ENCODE measurements around the gene EIF2A. TPM values are rescaled to one million over a fixed set of nuclear protein-coding genes. Genes with fewer than 3 reads are reported as not detected.

EIF2A gene
- total and polyA plus RNA-seq, 2 of the 13 experiments (the other 11 are each of a cell fraction or from before 2014, with no cell fraction given), result 124 to 139 TPM

DNA sequence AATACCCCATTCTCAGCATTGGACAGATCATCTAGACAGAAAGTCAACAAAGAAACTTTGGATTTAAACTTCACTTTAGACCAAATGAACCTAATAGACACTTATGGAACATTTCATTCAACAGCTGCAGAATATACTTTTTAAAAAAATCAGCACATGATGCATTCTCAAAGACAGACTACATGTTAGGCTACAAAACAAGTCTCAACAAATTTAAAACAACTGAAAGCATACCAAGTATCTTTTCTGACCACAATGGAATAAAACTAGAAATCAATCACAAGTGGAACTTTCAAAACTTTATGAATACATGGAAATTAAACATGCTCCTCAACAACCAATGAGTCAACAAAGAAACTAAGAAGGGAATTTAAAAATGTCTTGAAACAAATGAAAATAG lies 38.2 kb upstream of the EIF2A start (continued):
- TF ChIP-seq, protein P1, sequence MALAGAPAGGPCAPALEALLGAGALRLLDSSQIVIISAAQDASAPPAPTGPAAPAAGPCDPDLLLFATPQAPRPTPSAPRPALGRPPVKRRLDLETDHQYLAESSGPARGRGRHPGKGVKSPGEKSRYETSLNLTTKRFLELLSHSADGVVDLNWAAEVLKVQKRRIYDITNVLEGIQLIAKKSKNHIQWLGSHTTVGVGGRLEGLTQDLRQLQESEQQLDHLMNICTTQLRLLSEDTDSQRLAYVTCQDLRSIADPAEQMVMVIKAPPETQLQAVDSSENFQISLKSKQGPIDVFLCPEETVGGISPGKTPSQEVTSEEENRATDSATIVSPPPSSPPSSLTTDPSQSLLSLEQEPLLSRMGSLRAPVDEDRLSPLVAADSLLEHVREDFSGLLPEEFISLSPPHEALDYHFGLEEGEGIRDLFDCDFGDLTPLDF (CRISPR knock-in tag; IDR thresholded peaks at IDR 0.05), result no peak
- no peak for TF ChIP-seq ZSCAN25 (CRISPR knock-in tag; IDR thresholded peaks at IDR 0.05)

DNA sequence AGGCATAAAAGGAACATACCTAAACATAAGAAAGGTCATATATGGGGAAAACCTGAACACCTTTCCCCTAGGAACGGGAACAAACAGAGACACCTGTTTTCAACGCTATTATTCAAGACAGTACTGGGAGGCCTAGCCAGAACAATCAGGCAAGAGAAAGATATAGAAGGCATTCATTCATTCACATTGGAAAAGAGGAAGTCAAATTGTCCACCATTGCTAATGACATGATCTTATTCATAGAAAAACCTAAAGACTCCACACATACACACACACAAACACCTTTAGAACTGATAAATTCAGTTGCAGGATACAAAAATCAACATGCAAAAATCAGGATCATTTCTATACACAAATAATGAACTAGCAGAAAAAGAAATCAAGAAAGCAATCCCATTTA lies 36.8 kb upstream of the EIF2A start:
- POLR2A ChIA-PET, result no interaction called here
- TF ChIP-seq ZNF609 (CRISPR knock-in tag; IDR thresholded peaks at IDR 0.05; ENCODE audit: borderline replicate concordance) (no peak), CBX2 (IDR thresholded peaks at IDR 0.05; ENCODE audit: low read depth, low read length) (no peak), CBX2 (CRISPR knock-in tag; IDR thresholded peaks at IDR 0.05; ENCODE audit: low read depth) (no peak), ZNF468 (CRISPR knock-in tag; IDR thresholded peaks at IDR 0.05) (no peak), TBX3 (IDR thresholded peaks at IDR 0.05; ENCODE audit: borderline replicate concordance) (no peak), ZNF205 (CRISPR knock-in tag; IDR thresholded peaks at IDR 0.05) (no peak)
- TF ChIP-seq, protein P2, sequence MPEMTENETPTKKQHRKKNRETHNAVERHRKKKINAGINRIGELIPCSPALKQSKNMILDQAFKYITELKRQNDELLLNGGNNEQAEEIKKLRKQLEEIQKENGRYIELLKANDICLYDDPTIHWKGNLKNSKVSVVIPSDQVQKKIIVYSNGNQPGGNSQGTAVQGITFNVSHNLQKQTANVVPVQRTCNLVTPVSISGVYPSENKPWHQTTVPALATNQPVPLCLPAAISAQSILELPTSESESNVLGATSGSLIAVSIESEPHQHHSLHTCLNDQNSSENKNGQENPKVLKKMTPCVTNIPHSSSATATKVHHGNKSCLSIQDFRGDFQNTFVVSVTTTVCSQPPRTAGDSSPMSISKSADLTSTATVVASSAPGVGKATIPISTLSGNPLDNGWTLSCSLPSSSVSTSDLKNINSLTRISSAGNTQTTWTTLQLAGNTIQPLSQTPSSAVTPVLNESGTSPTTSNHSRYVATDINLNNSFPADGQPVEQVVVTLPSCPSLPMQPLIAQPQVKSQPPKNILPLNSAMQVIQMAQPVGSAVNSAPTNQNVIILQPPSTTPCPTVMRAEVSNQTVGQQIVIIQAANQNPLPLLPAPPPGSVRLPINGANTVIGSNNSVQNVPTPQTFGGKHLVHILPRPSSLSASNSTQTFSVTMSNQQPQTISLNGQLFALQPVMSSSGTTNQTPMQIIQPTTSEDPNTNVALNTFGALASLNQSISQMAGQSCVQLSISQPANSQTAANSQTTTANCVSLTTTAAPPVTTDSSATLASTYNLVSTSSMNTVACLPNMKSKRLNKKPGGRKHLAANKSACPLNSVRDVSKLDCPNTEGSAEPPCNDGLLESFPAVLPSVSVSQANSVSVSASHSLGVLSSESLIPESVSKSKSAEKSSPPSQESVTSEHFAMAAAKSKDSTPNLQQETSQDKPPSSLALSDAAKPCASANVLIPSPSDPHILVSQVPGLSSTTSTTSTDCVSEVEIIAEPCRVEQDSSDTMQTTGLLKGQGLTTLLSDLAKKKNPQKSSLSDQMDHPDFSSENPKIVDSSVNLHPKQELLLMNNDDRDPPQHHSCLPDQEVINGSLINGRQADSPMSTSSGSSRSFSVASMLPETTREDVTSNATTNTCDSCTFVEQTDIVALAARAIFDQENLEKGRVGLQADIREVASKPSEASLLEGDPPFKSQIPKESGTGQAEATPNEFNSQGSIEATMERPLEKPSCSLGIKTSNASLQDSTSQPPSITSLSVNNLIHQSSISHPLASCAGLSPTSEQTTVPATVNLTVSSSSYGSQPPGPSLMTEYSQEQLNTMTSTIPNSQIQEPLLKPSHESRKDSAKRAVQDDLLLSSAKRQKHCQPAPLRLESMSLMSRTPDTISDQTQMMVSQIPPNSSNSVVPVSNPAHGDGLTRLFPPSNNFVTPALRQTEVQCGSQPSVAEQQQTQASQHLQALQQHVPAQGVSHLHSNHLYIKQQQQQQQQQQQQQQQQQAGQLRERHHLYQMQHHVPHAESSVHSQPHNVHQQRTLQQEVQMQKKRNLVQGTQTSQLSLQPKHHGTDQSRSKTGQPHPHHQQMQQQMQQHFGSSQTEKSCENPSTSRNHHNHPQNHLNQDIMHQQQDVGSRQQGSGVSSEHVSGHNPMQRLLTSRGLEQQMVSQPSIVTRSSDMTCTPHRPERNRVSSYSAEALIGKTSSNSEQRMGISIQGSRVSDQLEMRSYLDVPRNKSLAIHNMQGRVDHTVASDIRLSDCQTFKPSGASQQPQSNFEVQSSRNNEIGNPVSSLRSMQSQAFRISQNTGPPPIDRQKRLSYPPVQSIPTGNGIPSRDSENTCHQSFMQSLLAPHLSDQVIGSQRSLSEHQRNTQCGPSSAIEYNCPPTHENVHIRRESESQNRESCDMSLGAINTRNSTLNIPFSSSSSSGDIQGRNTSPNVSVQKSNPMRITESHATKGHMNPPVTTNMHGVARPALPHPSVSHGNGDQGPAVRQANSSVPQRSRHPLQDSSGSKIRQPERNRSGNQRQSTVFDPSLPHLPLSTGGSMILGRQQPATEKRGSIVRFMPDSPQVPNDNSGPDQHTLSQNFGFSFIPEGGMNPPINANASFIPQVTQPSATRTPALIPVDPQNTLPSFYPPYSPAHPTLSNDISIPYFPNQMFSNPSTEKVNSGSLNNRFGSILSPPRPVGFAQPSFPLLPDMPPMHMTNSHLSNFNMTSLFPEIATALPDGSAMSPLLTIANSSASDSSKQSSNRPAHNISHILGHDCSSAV (CRISPR knock-in tag; IDR thresholded peaks at IDR 0.05; ENCODE audit: borderline replicate concordance), result no peak

More for the DNA sequence above, 36.8 kb upstream of the EIF2A start:
- 0 out of 5 replicates have a peak, but pooled peaks cover 0 to 3% of the 10 kb centered on the region in 2 experiments for H3K27me3 ChIP-seq (ENCODE audit: control insufficient read depth in 1 of 2, insufficient read depth in 2 of 2, low read length in 2 of 2)
- no TSS peak for BruUV-seq (replicated peaks)
- no peaks in the 10 kb centered on the region for H4K20me1 ChIP-seq (ENCODE audit: insufficient read depth, low read length)
- FAIRE-seq (no peak), ATAC-seq (no peak), DNase-seq (ENCODE audit: low spot score) (no peak)
- H3K4me1 ChIP-seq (ENCODE audit: insufficient read depth, low read length), result no peaks in the 10 kb centered on the region
- H3K9me3 ChIP-seq (ENCODE audit: low read length), result no peaks in the 10 kb centered on the region
- intact Hi-C loops (cut with micrococcal nuclease; ENCODE audit: unreplicated experiment) (no loop called here), in situ Hi-C loops (cut with HindIII; ENCODE audit: extremely low pct_ligation_motif_present, low pct_unique_long_range_greater_than_20kb) (no loop called here)
- H3K4me2 ChIP-seq (ENCODE audit: low read depth, low read length), result no peak overlapping the region
- no peaks in the 10 kb centered on the region for H3K79me2 ChIP-seq (ENCODE audit: insufficient read depth, low read length)
- CTCF ChIA-PET (ENCODE audit: low intra/inter-chr PET ratio, low total read pairs), result no interaction called here
- H3K9ac ChIP-seq (ENCODE audit: insufficient read depth, low read depth, low read length), result no peak overlapping the region
- 18% methylated on average over 2 of the region's 2 CpGs for WGBS (ENCODE audit: low lambda C conversion rate)
- H3K4me3 ChIP-seq (replicated peaks in 1 of 3; ENCODE audit: insufficient read depth in 1 of 3, low read depth in 2 of 3, low read length in 3 of 3), result no peak overlapping the region
- no peak overlapping the region for H2AFZ ChIP-seq (ENCODE audit: low read length)
- H3K36me3 ChIP-seq (replicated peaks in 1 of 2; ENCODE audit: control insufficient read depth in 1 of 2, insufficient read depth in 2 of 2, low read length in 2 of 2), result no peaks in the 10 kb centered on the region
- no peak overlapping the region for H3K27ac ChIP-seq (ENCODE audit: extremely low read length, insufficient read depth, low read length)
